ENCODE measurements around the gene STARD8. TPM values are rescaled to one million over a fixed set of nuclear protein-coding genes. Genes with fewer than 3 reads are reported as not detected.

Gene STARD8
- total RNA-seq, 1 donor from 2014 or later, result 9.9 TPM

DNA sequence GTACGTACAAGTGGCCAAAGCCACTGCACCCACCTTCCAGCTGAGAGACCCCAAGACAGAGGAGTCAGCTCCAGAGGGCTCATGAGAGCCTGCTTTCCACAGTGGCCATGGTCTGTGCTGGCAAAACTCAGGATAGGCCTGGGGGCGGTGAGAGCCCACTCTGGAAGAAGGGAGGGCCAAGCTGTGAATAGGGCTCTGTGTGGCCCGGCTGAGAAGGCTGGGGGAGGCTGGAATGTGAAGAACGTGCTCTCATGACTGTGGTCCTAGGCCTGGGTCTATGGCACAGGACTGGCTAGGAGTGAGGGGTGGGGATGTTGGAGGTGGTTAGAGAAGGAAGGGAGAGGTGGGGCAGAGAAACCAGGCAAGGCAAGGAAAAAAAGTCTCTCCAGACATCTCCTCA is 13.3 kb downstream of the STARD8 start:
- Mint-ChIP-seq H3K27me3 (no peaks in the 10 kb centered on the region), H3K9me3 (peaks cover 13% of the 10 kb centered on the region)

DNA sequence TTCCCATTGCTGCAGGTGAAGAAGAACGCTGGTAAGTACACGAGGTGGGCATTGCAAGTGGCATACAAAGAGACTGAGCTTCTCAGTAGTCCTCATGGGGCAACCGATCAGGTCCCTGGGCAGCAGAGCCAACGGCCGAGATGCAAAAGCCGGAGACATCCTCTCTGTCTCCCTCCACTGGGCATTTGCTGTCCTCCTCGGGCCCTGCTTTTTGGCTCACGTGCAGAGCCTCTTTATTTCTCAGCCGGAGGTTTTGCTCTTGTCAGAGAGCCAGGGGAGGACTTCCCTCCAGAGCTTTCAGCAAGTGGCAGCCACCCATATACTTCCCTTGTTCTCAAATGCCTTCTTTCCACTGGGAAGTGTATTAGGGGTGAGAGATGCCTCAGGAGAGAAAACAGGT is 18.0 kb downstream of the STARD8 start:
- TF ChIP-seq, protein P1, sequence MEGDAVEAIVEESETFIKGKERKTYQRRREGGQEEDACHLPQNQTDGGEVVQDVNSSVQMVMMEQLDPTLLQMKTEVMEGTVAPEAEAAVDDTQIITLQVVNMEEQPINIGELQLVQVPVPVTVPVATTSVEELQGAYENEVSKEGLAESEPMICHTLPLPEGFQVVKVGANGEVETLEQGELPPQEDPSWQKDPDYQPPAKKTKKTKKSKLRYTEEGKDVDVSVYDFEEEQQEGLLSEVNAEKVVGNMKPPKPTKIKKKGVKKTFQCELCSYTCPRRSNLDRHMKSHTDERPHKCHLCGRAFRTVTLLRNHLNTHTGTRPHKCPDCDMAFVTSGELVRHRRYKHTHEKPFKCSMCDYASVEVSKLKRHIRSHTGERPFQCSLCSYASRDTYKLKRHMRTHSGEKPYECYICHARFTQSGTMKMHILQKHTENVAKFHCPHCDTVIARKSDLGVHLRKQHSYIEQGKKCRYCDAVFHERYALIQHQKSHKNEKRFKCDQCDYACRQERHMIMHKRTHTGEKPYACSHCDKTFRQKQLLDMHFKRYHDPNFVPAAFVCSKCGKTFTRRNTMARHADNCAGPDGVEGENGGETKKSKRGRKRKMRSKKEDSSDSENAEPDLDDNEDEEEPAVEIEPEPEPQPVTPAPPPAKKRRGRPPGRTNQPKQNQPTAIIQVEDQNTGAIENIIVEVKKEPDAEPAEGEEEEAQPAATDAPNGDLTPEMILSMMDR (conservative IDR thresholded peaks at IDR 0.05), result peak; percentile 15
- Mint-ChIP-seq H3K27ac (no peak overlapping the region), H3K36me3 (no peaks in the 10 kb centered on the region), H3K9me3 (peaks cover 11% of the 10 kb centered on the region), H3K27me3 (no peaks in the 10 kb centered on the region), H3K4me3 (no peak overlapping the region), H3K4me1 (ENCODE audit: unreplicated experiment) (peaks cover 12% of the 10 kb centered on the region)
- no peak for DNase-seq (ENCODE audit: extremely low spot score, unreplicated experiment)

More for the DNA sequence above, 13.3 kb downstream of the STARD8 start:
- no peak overlapping the region for H3K27ac Mint-ChIP-seq
- no peaks in the 10 kb centered on the region for H3K36me3 Mint-ChIP-seq
- H3K4me1 Mint-ChIP-seq (ENCODE audit: unreplicated experiment), result peaks cover 4% of the 10 kb centered on the region
- H3K4me3 Mint-ChIP-seq, result no peak overlapping the region
- TF ChIP-seq, protein P1 (conservative IDR thresholded peaks at IDR 0.05), result no peak
- DNase-seq (ENCODE audit: extremely low spot score, unreplicated experiment), result no peak

DNA sequence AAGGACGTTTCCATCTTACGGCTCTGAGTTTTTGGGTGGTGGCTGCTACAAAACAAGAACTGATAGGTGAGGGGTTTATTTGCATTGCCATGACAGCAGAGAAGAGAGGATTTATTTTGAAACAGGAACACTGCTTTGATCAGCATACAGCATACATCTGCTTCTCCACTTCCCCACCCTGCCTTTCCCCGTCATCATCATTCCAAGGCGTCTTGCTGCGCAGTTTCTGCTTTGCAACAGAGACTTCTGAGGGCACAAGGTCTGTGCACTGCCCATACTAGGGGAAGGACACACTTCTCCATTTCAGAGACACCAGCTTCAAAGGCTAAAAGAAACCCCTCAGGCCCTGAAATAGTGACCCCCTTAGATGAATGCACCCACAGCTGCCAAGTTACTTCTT is 19.1 kb downstream of the STARD8 start:
- Mint-ChIP-seq H3K4me1 (ENCODE audit: unreplicated experiment) (peaks cover 17% of the 10 kb centered on the region), H3K27me3 (no peaks in the 10 kb centered on the region), H3K36me3 (no peaks in the 10 kb centered on the region), H3K4me3 (no peak overlapping the region), H3K27ac (no peak overlapping the region), H3K9me3 (peaks cover 12% of the 10 kb centered on the region)
- TF ChIP-seq, protein P1 (conservative IDR thresholded peaks at IDR 0.05), result no peak
- no peak for DNase-seq (ENCODE audit: extremely low spot score, unreplicated experiment)

DNA sequence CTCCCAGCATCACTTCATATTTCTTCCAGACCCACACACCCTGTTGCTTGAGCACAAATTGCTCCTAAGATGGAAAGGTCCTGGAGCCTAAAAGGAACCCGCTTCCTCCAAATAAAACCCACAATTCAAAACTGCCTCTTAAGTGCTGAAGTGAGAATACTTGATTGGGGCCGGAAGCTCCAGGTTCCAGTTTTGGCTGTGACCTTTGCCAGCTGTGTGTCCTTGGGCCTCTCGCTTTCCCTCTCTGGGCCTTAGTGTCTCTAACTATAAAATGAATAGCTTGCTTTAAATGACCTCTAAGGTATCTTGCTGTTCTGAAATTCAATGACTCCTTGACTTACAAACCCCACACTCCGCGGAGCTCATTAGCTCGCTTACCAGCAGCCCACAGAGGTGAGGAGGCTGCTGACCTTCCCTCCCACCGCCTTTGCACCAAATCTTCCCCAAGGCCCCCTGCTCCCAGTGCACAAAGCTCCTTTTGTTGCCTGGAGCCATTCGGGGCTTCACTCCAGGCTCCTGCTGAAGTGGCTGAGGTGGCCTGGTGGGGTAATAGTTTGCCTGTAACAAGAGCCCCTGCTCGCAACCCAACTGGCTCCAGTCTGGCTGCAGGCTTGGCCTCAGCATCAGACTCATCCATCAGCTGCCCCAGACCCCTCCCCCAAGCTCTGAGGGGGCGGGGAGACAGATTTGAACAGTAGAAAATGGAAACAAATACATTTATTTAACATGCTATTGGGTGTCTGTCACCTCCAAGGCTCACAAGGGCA is 21.8 kb downstream of the STARD8 start:
- peaks cover 30% of the 10 kb centered on the region for H3K4me1 Mint-ChIP-seq (ENCODE audit: unreplicated experiment)
- no peak overlapping the region for H3K27ac Mint-ChIP-seq
- no peak for DNase-seq (ENCODE audit: extremely low spot score, unreplicated experiment)
- TF ChIP-seq, protein P1 (conservative IDR thresholded peaks at IDR 0.05), result no peak
- no peaks in the 10 kb centered on the region for H3K27me3 Mint-ChIP-seq
- no peak overlapping the region for H3K4me3 Mint-ChIP-seq
- H3K9me3 Mint-ChIP-seq, result peaks cover 10% of the 10 kb centered on the region
- H3K36me3 Mint-ChIP-seq, result no peaks in the 10 kb centered on the region

DNA sequence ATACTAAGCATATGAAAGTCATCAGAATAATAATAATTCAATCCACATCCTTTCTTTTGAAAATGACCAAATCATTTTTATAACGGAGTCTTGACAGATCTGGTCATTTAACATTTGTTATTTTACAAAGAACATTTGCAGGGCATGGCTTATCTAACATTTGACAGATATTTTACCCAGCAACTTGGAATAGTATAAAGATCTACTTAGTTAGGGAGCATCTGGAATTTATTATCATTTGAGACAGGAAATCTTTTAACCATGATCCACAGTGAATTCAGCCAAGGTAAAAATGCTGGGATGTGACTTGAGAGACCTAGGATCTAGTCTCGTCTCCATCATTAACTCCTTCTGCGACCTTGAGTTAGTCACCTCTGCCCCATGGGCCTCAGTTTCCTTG is 22.4 kb downstream of the STARD8 start:
- peaks cover 30% of the 10 kb centered on the region for H3K4me1 Mint-ChIP-seq (ENCODE audit: unreplicated experiment)
- H3K36me3 Mint-ChIP-seq, result no peaks in the 10 kb centered on the region
- no peak for DNase-seq (ENCODE audit: extremely low spot score, unreplicated experiment)
- H3K9me3 Mint-ChIP-seq, result peaks cover 10% of the 10 kb centered on the region
- no peak overlapping the region for H3K4me3 Mint-ChIP-seq
- H3K27me3 Mint-ChIP-seq, result no peaks in the 10 kb centered on the region
- TF ChIP-seq, protein P1 (conservative IDR thresholded peaks at IDR 0.05), result no peak
- no peak overlapping the region for H3K27ac Mint-ChIP-seq

Measured in type B pancreatic cell (in vitro differentiated cells).